ENCODE measurements around the gene ZDHHC6. TPM values are rescaled to one million over a fixed set of nuclear protein-coding genes. Genes with fewer than 3 reads are reported as not detected.

The ZDHHC6 gene
- polyA plus RNA-seq, 2 of the 4 experiments (the other 2 are of a cell fraction) = 37.2 to 57.0 TPM

- 92% methylated on average over 4 of the region's 4 CpGs for WGBS (ENCODE audit: missing lambda C conversion rate)
- Histone ChIP-seq H3K27ac (no peak overlapping the region), H3K9me3 (peaks cover 9% of the 10 kb centered on the region), H3K4me1 (peaks cover 17% of the 10 kb centered on the region), H3K4me2 (peak overlapping the region; percentile 94; the same call in 2 of the 3 replicates), H3K4me3 (no peak overlapping the region)
- CTCF ChIA-PET = interaction anchor here (0.6 to 1.5 kb wide), 5 partner anchors 9 to 1072 kb away, joined by 3 to 6 read pairs (median 3); no protein-coding TSS in a partner anchor
- ATAC-seq = no peak
- no peak for DNase-seq (ENCODE audit: low read depth in 1 of 2, low spot score in 1 of 2)
- POLR2A ChIA-PET = no interaction called here
- TF ChIP-seq HOXA7 (CRISPR knock-in tag; IDR thresholded peaks at IDR 0.05) = no peak
- TF ChIP-seq TP53 (CRISPR knock-in tag; IDR thresholded peaks at IDR 0.05) = no peak
- TF ChIP-seq, protein P1, sequence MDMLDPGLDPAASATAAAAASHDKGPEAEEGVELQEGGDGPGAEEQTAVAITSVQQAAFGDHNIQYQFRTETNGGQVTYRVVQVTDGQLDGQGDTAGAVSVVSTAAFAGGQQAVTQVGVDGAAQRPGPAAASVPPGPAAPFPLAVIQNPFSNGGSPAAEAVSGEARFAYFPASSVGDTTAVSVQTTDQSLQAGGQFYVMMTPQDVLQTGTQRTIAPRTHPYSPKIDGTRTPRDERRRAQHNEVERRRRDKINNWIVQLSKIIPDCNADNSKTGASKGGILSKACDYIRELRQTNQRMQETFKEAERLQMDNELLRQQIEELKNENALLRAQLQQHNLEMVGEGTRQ (IDR thresholded peaks at IDR 0.05) = no peak
- TF ChIP-seq, protein P2, sequence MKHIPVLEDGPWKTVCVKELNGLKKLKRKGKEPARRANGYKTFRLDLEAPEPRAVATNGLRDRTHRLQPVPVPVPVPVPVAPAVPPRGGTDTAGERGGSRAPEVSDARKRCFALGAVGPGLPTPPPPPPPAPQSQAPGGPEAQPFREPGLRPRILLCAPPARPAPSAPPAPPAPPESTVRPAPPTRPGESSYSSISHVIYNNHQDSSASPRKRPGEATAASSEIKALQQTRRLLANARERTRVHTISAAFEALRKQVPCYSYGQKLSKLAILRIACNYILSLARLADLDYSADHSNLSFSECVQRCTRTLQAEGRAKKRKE (CRISPR knock-in tag; IDR thresholded peaks at IDR 0.05; ENCODE audit: low read depth) = no peak
- no peak for TF ChIP-seq EHMT2 (IDR thresholded peaks at IDR 0.05; ENCODE audit: low read depth)
- TF ChIP-seq ZC3H11A (IDR thresholded peaks at IDR 0.05) = no peak
- TF ChIP-seq SREBF2 (IDR thresholded peaks at IDR 0.05) = no peak
- no peak for TF ChIP-seq RARB (CRISPR knock-in tag; IDR thresholded peaks at IDR 0.05)
- no peak for TF ChIP-seq CHD2 (IDR thresholded peaks at IDR 0.05; ENCODE audit: low read length, partially characterized antibody)
- TF ChIP-seq HES2 (IDR thresholded peaks at IDR 0.05) = no peak
- TF ChIP-seq, protein P3, sequence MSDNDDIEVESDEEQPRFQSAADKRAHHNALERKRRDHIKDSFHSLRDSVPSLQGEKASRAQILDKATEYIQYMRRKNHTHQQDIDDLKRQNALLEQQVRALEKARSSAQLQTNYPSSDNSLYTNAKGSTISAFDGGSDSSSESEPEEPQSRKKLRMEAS (IDR thresholded peaks at IDR 0.05) = no peak
- TF ChIP-seq MAFK (IDR thresholded peaks at IDR 0.05; ENCODE audit: partially characterized antibody) = no peak
- TF ChIP-seq, protein P4, sequence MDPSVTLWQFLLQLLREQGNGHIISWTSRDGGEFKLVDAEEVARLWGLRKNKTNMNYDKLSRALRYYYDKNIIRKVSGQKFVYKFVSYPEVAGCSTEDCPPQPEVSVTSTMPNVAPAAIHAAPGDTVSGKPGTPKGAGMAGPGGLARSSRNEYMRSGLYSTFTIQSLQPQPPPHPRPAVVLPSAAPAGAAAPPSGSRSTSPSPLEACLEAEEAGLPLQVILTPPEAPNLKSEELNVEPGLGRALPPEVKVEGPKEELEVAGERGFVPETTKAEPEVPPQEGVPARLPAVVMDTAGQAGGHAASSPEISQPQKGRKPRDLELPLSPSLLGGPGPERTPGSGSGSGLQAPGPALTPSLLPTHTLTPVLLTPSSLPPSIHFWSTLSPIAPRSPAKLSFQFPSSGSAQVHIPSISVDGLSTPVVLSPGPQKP (IDR thresholded peaks at IDR 0.05; ENCODE audit: low read depth, low read length) = no peak
- TF ChIP-seq RNF2 (IDR thresholded peaks at IDR 0.05; ENCODE audit: borderline replicate concordance, low read depth) = no peak
- no peak for TF ChIP-seq BCL3 (IDR thresholded peaks at IDR 0.05)
- no peak for TF ChIP-seq ZSCAN20 (CRISPR knock-in tag; IDR thresholded peaks at IDR 0.05)
- FAIRE-seq = no peak
Measured at GRCh38 chr10:112448888-112449287, 2.2 kb upstream of the ZDHHC6 start.

DNA sequence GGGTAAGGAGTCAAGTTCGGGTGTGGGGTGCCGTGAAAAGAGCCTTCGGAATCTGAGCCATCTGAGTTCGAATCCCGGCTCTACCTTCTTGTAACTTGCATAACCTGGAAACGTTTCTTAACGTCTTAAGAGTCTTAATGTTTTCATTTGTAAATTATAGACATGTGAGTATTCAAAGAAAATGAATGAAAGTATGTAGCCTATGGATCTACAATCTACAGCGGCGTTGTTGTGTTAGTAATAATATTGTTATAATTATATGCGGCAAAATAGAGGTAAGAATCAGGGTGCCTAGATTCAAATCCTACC, 860 bp upstream of the ZDHHC6 start:
- Histone ChIP-seq H3K9me3 (no peaks in the 10 kb centered on the region), H3K4me3 (peak overlapping the region; percentile 89), H3K27ac (peak overlapping the region; percentile 98 to 99), H3K4me1 (peaks cover 17% of the 10 kb centered on the region), H3K4me2 (peak overlapping the region; percentile 94)
- POLR2A ChIA-PET = interaction anchor here (1.2 to 1.5 kb wide), 2 partner anchors 11 to 13 kb away, joined by 3 to 9 read pairs; no protein-coding TSS in a partner anchor
- CTCF ChIA-PET = interaction anchor here (1.0 to 1.3 kb wide), 2 partner anchors 13 to 310 kb away, joined by 3 to 5 read pairs; no protein-coding TSS in a partner anchor
- under 1% methylated on average over 10 of the region's 10 CpGs for WGBS (ENCODE audit: missing lambda C conversion rate)
- FAIRE-seq (no peak), ATAC-seq (no peak), DNase-seq (ENCODE audit: low read depth in 1 of 2, low spot score in 1 of 2) (no peak)
- no peak for TF ChIP-seq CHD4 (IDR thresholded peaks at IDR 0.05; ENCODE audit: borderline replicate concordance)
- no peak for TF ChIP-seq SREBF2 (IDR thresholded peaks at IDR 0.05)
- no peak for TF ChIP-seq KDM1A (IDR thresholded peaks at IDR 0.05; ENCODE audit: low read depth)
- TF ChIP-seq, protein P4 (IDR thresholded peaks at IDR 0.05; ENCODE audit: low read depth, low read length) = no peak
- no peak for TF ChIP-seq MYC (IDR thresholded peaks at IDR 0.05; ENCODE audit: borderline replicate concordance, low read length)
- no peak for TF ChIP-seq HDAC2 (IDR thresholded peaks at IDR 0.05)
- no peak for TF ChIP-seq CBX2 (IDR thresholded peaks at IDR 0.05; ENCODE audit: borderline replicate concordance, low read depth)
- TF ChIP-seq ZFP36 (IDR thresholded peaks at IDR 0.05; ENCODE audit: borderline replicate concordance, partially characterized antibody) = no peak
- no peak for TF ChIP-seq CHD2 (IDR thresholded peaks at IDR 0.05; ENCODE audit: low read length, partially characterized antibody)
- no peak for TF ChIP-seq RARB (CRISPR knock-in tag; IDR thresholded peaks at IDR 0.05)
